HCT116 (cell line): ENCODE results near the gene MPV17L2. TPM values are rescaled to one million over a fixed set of nuclear protein-coding genes. Genes with fewer than 3 reads are reported as not detected.

Experiments used
- ATAC-seq: fragments of 200-7000 bp; cut with Tn5 transposase; 2 replicates; pipeline ENCODE4 v1.9.1; 2020; ENCODE audit warnings: mild to moderate bottlenecking, moderate library complexity
- BruUV-seq: library from RNA; stranded (reverse); fragments of 400-500 nt; replicated peaks from 2 replicates; lab custom pipeline; 2021; lab: Mats Ljungman, UMichigan
- CTCF ChIA-PET: fragments of 300-600 bp; sonication (Branson Sonifier 250); formaldehyde crosslinking; loops from one replicate; lab custom pipeline; 2021; ENCODE audit warnings: antibody characterized with exemption; lab: Charles Lee
- POLR2A ChIA-PET: fragments of 300-600, 350-600 bp; sonication (Branson Sonifier 250); formaldehyde crosslinking; loops from one replicate; lab custom pipeline; 2021; ENCODE audit warnings: antibody characterized with exemption; lab: Charles Lee
- RAD21 ChIA-PET, 2 experiments: fragments of 300-600 bp; sonication (Branson Sonifier 250); formaldehyde crosslinking; loops; one replicate each; lab custom pipeline; 2023; ENCODE audit warnings: low total read pairs in 2 of 2; ENCODE audit not compliant: uncharacterized antibody in 2 of 2, unreplicated experiment in 2 of 2, low non-redundant PET in 1 of 2; lab: Charles Lee
- DNase-seq: peaks from one replicate; pipeline ENCODE4 v3.0.0-alpha.2; 2010; ENCODE audit warnings: low read depth, low spot score
- H2AFZ ChIP-seq: fragments of 200-600 bp; shearing (Covaris generic), sonication (generic); 2 replicates; pipeline ENCODE4 v1.6.1; 2017; ENCODE audit warnings: low read depth, mixed run types, mixed read lengths, antibody characterized with exemption, low read length; ENCODE audit not compliant: poor library complexity, severe bottlenecking
- H3K27ac ChIP-seq: 2 replicates; pipeline ENCODE4 v1.5.1; 2012; ENCODE audit warnings: low read depth, low read length
- H3K27me3 ChIP-seq: fragments of 200-600 bp; sonication (generic); 2 replicates; pipeline ENCODE4 v1.6.1; 2016; ENCODE audit warnings: mixed run types, low read length, mixed read lengths; ENCODE audit not compliant: insufficient read depth
- H3K36me3 ChIP-seq, 2 experiments: fragments of 200-500 bp in 1 of 2; fragments of 200-600 bp in 1 of 2; sonication (Bioruptor generic) in 1 of 2; sonication (generic) in 1 of 2; 2 replicates each; pipeline versions ENCODE4 v1.5.1 to v1.6.1; 2014 to 2016; ENCODE audit warnings: low read length in 2 of 2, inconsistent platforms in 1 of 2, mixed read lengths in 1 of 2, mixed run types in 1 of 2; ENCODE audit not compliant: insufficient read depth in 2 of 2, control insufficient read depth in 1 of 2
- H3K4me1 ChIP-seq, 2 experiments: fragments of 200-600 bp in 1 of 2; sonication (generic) in 1 of 2; 2 replicates each; pipeline versions ENCODE4 v1.5.1 to v1.6.1; 2012 to 2017; ENCODE audit warnings: low read length in 2 of 2, inconsistent platforms in 1 of 2, mild to moderate bottlenecking in 1 of 2, mixed read lengths in 1 of 2, mixed run types in 1 of 2, moderate library complexity in 1 of 2; ENCODE audit not compliant: insufficient read depth in 2 of 2, control insufficient read depth in 1 of 2
- H3K4me2 ChIP-seq: fragments of 200-600 bp; sonication (generic); 2 replicates; pipeline ENCODE4 v1.6.1; 2017; ENCODE audit warnings: mixed run types, low read length, mixed read lengths
- H3K4me3 ChIP-seq, 2 experiments: fragments of 200-600 bp in 1 of 2; sonication (generic) in 1 of 2; replicated peaks in 1 of 2; 2 replicates each; pipeline ENCODE4 v1.5.1; 2011 to 2016; ENCODE audit warnings: low read length in 2 of 2, control low read depth in 1 of 2, low read depth in 1 of 2, mild to moderate bottlenecking in 1 of 2, mixed read lengths in 1 of 2, mixed run types in 1 of 2
- H3K79me2 ChIP-seq: fragments of 200-600 bp; sonication (generic); 2 replicates; pipeline ENCODE4 v1.6.1; 2017; ENCODE audit warnings: mild to moderate bottlenecking, mixed run types, low read length, moderate library complexity, mixed read lengths; ENCODE audit not compliant: insufficient read depth
- H3K9ac ChIP-seq: fragments of 200-600 bp; sonication (generic); 2 replicates; pipeline ENCODE4 v1.6.1; 2016; ENCODE audit warnings: low read length, mixed read lengths
- H3K9me2 ChIP-seq: fragments of 200-600 bp; sonication (generic), shearing (Covaris generic); 2 replicates; pipeline ENCODE4 v1.6.1; 2017; ENCODE audit warnings: mixed run types, mild to moderate bottlenecking, moderate library complexity; ENCODE audit not compliant: insufficient read depth
- H3K9me3 ChIP-seq, 2 experiments: fragments of 200-500 bp in 1 of 2; fragments of 200-600 bp in 1 of 2; sonication (Bioruptor generic) in 1 of 2; sonication (generic) in 1 of 2; 2 replicates each; pipeline ENCODE4 v1.6.1; 2014 to 2017; ENCODE audit warnings: low read length in 2 of 2, mixed read lengths in 2 of 2, inconsistent platforms in 1 of 2, low read depth in 1 of 2, mild to moderate bottlenecking in 1 of 2, mixed run types in 1 of 2, moderate library complexity in 1 of 2; ENCODE audit not compliant: control insufficient read depth in 1 of 2, insufficient read depth in 1 of 2
- H4K20me1 ChIP-seq: fragments of 200-600 bp; sonication (generic), shearing (Covaris generic); 2 replicates; pipeline ENCODE4 v1.6.1; 2017; ENCODE audit warnings: mixed run types, mild to moderate bottlenecking, moderate library complexity; ENCODE audit not compliant: insufficient read depth
- ATF3 ChIP-seq: IDR thresholded peaks from 2 replicates; pipeline ENCODE4 v1.6.1; 2012
- CEBPB ChIP-seq: IDR thresholded peaks from 2 replicates; pipeline ENCODE4 v1.6.1; 2012; ENCODE audit warnings: low read depth
- EZH2 ChIP-seq: fragments of 200-600 bp; sonication (generic); IDR thresholded peaks from 2 replicates; pipeline ENCODE4 v1.6.1; 2017; ENCODE audit warnings: antibody characterized with exemption, mixed run types
- POLR2AphosphoS5 ChIP-seq: IDR thresholded peaks from 2 replicates; pipeline ENCODE4 v1.6.1; 2011; ENCODE audit warnings: mild to moderate bottlenecking, low read depth, low read length, moderate library complexity
- RAD21 ChIP-seq: IDR thresholded peaks from 2 replicates; pipeline ENCODE4 v1.6.1; 2012; ENCODE audit warnings: low read depth, mild to moderate bottlenecking
- SRF ChIP-seq: IDR thresholded peaks from 2 replicates; pipeline ENCODE4 v1.6.1; 2012; ENCODE audit warnings: low read depth
- YY1 ChIP-seq: IDR thresholded peaks from 2 replicates; pipeline ENCODE4 v1.6.1; 2011; ENCODE audit warnings: low read length, low read depth, moderate library complexity, mild to moderate bottlenecking; ENCODE audit not compliant: insufficient replicate concordance; ENCODE audit errors: extremely low read depth
- ZBTB33 ChIP-seq: IDR thresholded peaks from 2 replicates; pipeline ENCODE4 v1.6.1; 2011; ENCODE audit warnings: mild to moderate bottlenecking, low read length, moderate library complexity; ENCODE audit not compliant: insufficient replicate concordance; ENCODE audit errors: extremely low read depth
- intact Hi-C: fragments of 100-400 bp; cut with micrococcal nuclease; formaldehyde crosslinking; loops from 2 replicates; pipeline ENCODE4 v1.10.0; 2022
- total RNA-seq: library from RNA; stranded (reverse); gene quantifications from one replicate; pipeline ENCODE4 v1.2.1, GENCODE V29; 2021; ENCODE audit not compliant: unreplicated experiment

The MPV17L2 gene
- total RNA-seq, 1 experiment from 2014 or later: 18.7 TPM

- H3K36me3 ChIP-seq: peaks cover 3 to 9% of the 10 kb centered on the region in 2 experiments; a peak in 3 of 4 replicates
- TF ChIP-seq POLR2AphosphoS5: peak; percentile 58
- TF ChIP-seq EZH2: no peak
- no peak for TF ChIP-seq ATF3
- TF ChIP-seq, all 23 proteins: peak for 1
- Histone ChIP-seq H3K4me1 (peaks cover 13 to 32% of the 10 kb centered on the region in 2 experiments), H3K9me2 (no peaks in the 10 kb centered on the region), H3K9ac (peak overlapping the region; percentile 81), H3K27ac (peak overlapping the region; percentile 90), H2AFZ (peak overlapping the region; percentile 56), H3K79me2 (peaks cover 16% of the 10 kb centered on the region; the same call in 1 of the 2 replicates), H3K27me3 (no peaks in the 10 kb centered on the region), H3K4me3 (peak overlapping the region; percentile 69 to 92), H3K4me2 (peak overlapping the region; percentile 88), H3K9me3 (no peaks in the 10 kb centered on the region), H4K20me1 (no peaks in the 10 kb centered on the region)
- peak; percentile 30 for ATAC-seq
- POLR2A ChIA-PET: interaction anchor here (1.1 to 2.8 kb wide), 8 partner anchors 10 to 186 kb away, joined by 3 to 23 read pairs (median 6); partner anchors contain the start of genes JUND and MPV17L2
- CTCF ChIA-PET: interaction anchor here (0.6 to 5.9 kb wide), 8 partner anchors 9 to 124 kb away, joined by 3 to 106 read pairs (median 5); partner anchors contain the start of gene MPV17L2
- TSS peak; percentile 88 for BruUV-seq
- intact Hi-C loops: loop anchor here (10.0 kb wide), 1 partner anchor 120 kb away; the partner anchor contains the start of gene LSM4
- DNase-seq: no peak
- RAD21 ChIA-PET: interaction anchor here (1.0 to 1.2 kb wide), 3 partner anchors 20 to 91 kb away, joined by 3 to 6 read pairs (median 4); no protein-coding TSS in a partner anchor
These were observed 11.6 kb downstream of the MPV17L2 start for GRCh38 chr19:18204394-18205199.

- no peak for DNase-seq
- Histone ChIP-seq H3K9me3 (no peaks in the 10 kb centered on the region), H3K27me3 (no peaks in the 10 kb centered on the region), H4K20me1 (no peaks in the 10 kb centered on the region), H3K4me3 (peak overlapping the region; percentile 69 to 92), H3K4me2 (peak overlapping the region; percentile 88), H2AFZ (peak overlapping the region; percentile 56), H3K36me3 (peaks cover 3 to 7% of the 10 kb centered on the region in 2 experiments; a peak in 3 of 4 replicates), H3K27ac (peak overlapping the region; percentile 90), H3K4me1 (peaks cover 13 to 32% of the 10 kb centered on the region in 2 experiments), H3K79me2 (peaks cover 16% of the 10 kb centered on the region; the same call in 1 of the 2 replicates), H3K9ac (peak overlapping the region; percentile 81), H3K9me2 (no peaks in the 10 kb centered on the region)
- CTCF ChIA-PET: interaction anchor here (0.6 to 5.9 kb wide), 6 partner anchors 9 to 123 kb away, joined by 3 to 106 read pairs (median 6); partner anchors contain the start of gene MPV17L2
- POLR2A ChIA-PET: interaction anchor here (1.1 to 2.8 kb wide), 6 partner anchors 13 to 75 kb away, joined by 3 to 23 read pairs (median 6); partner anchors contain the start of genes JUND and MPV17L2
- ATAC-seq: no peak
- intact Hi-C loops: loop anchor here (10.0 kb wide), 1 partner anchor 119 kb away; the partner anchor contains the start of gene LSM4
- BruUV-seq: no TSS peak
- RAD21 ChIA-PET: interaction anchor here in 1 of 2 experiments (1.0 kb wide), 1 partner anchor 19 kb away, joined by 3 read pairs; no protein-coding TSS in a partner anchor
- TF ChIP-seq CEBPB (no peak), RAD21 (no peak), YY1 (peak; percentile 25), SRF (no peak), ZBTB33 (no peak), POLR2AphosphoS5 (0 out of 2 replicates have a peak, but pooled peaks have one; percentile 44)
These were observed 12.3 kb downstream of the MPV17L2 start for GRCh38 chr19:18205200-18205892.
